Activated CD4-positive, alpha-beta T cell treated with anti-CD3 and anti-CD28 coated beads, Interleukin-2, amount 50 U/mL, for 16 hours (primary cell): ENCODE results near the gene P4HB.

Experiments used
- DNase-seq: peaks from one replicate; pipeline ENCODE4 v3.0.0-alpha.2; 2020

The P4HB gene

GRCh38 chr17:81859906-81860755 lies at the start of gene P4HB:
P4HB (minus strand) TSS chr17:81860535; CDS start chr17:81860471, 64 bp downstream.
- peak; percentile 9 for DNase-seq

GRCh38 chr17:81909231-81909630 lies 48.9 kb upstream of the P4HB start:
- DNase-seq, result no peak

- no peak for DNase-seq
These were observed 48.5 kb upstream of the P4HB start for GRCh38 chr17:81908793-81909192.

- DNase-seq, result no peak
These were observed 47.1 kb upstream of the P4HB start for GRCh38 chr17:81907219-81908145.

- no peak for DNase-seq
These were observed 46.3 kb upstream of the P4HB start for GRCh38 chr17:81906476-81907218.

GRCh38 chr17:81905993-81906392 lies 45.7 kb upstream of the P4HB start:
- no peak for DNase-seq

- DNase-seq, result no peak
These were observed 45.1 kb upstream of the P4HB start for GRCh38 chr17:81905424-81905875.

- DNase-seq, result no peak
These were observed 44.5 kb upstream of the P4HB start for GRCh38 chr17:81904600-81905423.

- DNase-seq, result no peak
These were observed 43.7 kb upstream of the P4HB start for GRCh38 chr17:81903896-81904599.

GRCh38 chr17:81903415-81903831 lies 43.1 kb upstream of the P4HB start:
- no peak for DNase-seq

- DNase-seq, result no peak
These were observed 42.5 kb upstream of the P4HB start for GRCh38 chr17:81902653-81903414.

GRCh38 chr17:81902023-81902652 lies 41.8 kb upstream of the P4HB start, which contains the start of gene NPB:
NPB (plus strand) TSS chr17:81902238; CDS start chr17:81902278, 40 bp downstream.
- DNase-seq, result no peak

- DNase-seq, result no peak
These were observed 41.1 kb upstream of the P4HB start for GRCh38 chr17:81901167-81902022.

- no peak for DNase-seq
These were observed 40.0 kb upstream of the P4HB start for GRCh38 chr17:81900181-81900820.

GRCh38 chr17:81899514-81900166 lies 39.3 kb upstream of the P4HB start:
- DNase-seq, result no peak

- DNase-seq, result no peak
These were observed 38.5 kb upstream of the P4HB start for GRCh38 chr17:81898885-81899284.

GRCh38 chr17:81898029-81898866 lies 37.9 kb upstream of the P4HB start:
- no peak for DNase-seq
